ENCODE results near the gene CFHR5. TPM values are rescaled to one million over a fixed set of nuclear protein-coding genes. Genes with fewer than 3 reads are reported as not detected.
"Not testable (repeated sequence)": the region's sequence is repeated elsewhere in the genome, so short reads cannot be mapped to it uniquely, and the experiment has no call there.

Gene CFHR5
- total and polyA plus RNA-seq, 4 donors, result 3.4 to 110 (median 49.1) TPM

DNA sequence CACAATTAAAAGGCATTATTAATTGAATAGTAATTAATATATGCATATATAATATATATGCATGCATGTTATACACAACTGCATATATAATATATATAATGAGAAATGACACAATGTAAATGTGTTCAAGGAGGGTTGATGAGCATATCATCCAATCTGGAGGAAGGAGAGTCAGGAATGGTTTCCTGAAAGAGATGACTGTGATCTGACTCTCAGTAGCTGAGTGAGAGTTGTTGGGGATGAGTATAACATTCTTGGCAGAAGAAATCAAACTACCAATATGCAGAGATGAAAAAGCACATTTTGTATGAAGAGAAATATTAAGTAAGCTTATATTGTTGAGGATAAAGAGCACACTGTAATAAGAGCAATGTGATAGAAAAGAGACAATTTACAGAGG is 52.4 kb downstream of the CFHR5 start:
- Histone ChIP-seq H3K36me3 (ENCODE audit: control insufficient read depth in 4 of 4, insufficient read depth in 3 of 4, low read depth in 1 of 4, low read length in 3 of 4) (no peaks in the 10 kb centered on the region), H3K27ac (ENCODE audit: low read depth in 1 of 2, low read length in 2 of 2) (no peak overlapping the region), H3K27me3 (ENCODE audit: control insufficient read depth in 4 of 4, insufficient read depth in 4 of 4, low read length in 3 of 4) (no peaks in the 10 kb centered on the region), H3K4me3 (ENCODE audit: low read depth in 1 of 3, low read length in 3 of 3) (no peak overlapping the region), H3K9me3 (ENCODE audit: control insufficient read depth in 4 of 4, low read length in 3 of 4) (no peaks in the 10 kb centered on the region), H3K9ac (ENCODE audit: low read depth in 1 of 2, low read length in 2 of 2) (no peak overlapping the region), H3K4me1 (ENCODE audit: control insufficient read depth in 4 of 4, insufficient read depth in 4 of 4, low read length in 3 of 4) (no peaks in the 10 kb centered on the region)
- no peak for DNase-seq (ENCODE audit: low spot score)
- TF ChIP-seq RAD21 (IDR thresholded peaks at IDR 0.05) (no peak), NR2F2 (IDR thresholded peaks at IDR 0.05) (no peak), EGR1 (IDR thresholded peaks at IDR 0.05; ENCODE audit: low read depth in 2 of 2) (no peak), RXRA (IDR thresholded peaks at IDR 0.05) (no peak), CTCF (IDR thresholded peaks at IDR 0.05; ENCODE audit: low read depth, low read length, missing input control) (no peak), YY1 (IDR thresholded peaks at IDR 0.05) (no peak), TAF1 (conservative IDR thresholded peaks at IDR 0.05) (no peak), JUND (IDR thresholded peaks at IDR 0.05) (no peak), SP1 (IDR thresholded peaks at IDR 0.05) (no peak), FOXA2 (IDR thresholded peaks at IDR 0.05) (no peak), REST (IDR thresholded peaks at IDR 0.05) (no peak), GABPA (IDR thresholded peaks at IDR 0.05 in 1 of 2, conservative IDR thresholded peaks at IDR 0.05 in 1 of 2) (no peak), HNF4A (conservative IDR thresholded peaks at IDR 0.05) (no peak)
- TF ChIP-seq, protein P1, sequence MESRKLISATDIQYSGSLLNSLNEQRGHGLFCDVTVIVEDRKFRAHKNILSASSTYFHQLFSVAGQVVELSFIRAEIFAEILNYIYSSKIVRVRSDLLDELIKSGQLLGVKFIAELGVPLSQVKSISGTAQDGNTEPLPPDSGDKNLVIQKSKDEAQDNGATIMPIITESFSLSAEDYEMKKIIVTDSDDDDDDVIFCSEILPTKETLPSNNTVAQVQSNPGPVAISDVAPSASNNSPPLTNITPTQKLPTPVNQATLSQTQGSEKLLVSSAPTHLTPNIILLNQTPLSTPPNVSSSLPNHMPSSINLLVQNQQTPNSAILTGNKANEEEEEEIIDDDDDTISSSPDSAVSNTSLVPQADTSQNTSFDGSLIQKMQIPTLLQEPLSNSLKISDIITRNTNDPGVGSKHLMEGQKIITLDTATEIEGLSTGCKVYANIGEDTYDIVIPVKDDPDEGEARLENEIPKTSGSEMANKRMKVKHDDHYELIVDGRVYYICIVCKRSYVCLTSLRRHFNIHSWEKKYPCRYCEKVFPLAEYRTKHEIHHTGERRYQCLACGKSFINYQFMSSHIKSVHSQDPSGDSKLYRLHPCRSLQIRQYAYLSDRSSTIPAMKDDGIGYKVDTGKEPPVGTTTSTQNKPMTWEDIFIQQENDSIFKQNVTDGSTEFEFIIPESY (IDR thresholded peaks at IDR 0.05), result no peak
- TF ChIP-seq, protein P2, sequence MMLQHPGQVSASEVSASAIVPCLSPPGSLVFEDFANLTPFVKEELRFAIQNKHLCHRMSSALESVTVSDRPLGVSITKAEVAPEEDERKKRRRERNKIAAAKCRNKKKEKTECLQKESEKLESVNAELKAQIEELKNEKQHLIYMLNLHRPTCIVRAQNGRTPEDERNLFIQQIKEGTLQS (IDR thresholded peaks at IDR 0.05), result no peak

DNA sequence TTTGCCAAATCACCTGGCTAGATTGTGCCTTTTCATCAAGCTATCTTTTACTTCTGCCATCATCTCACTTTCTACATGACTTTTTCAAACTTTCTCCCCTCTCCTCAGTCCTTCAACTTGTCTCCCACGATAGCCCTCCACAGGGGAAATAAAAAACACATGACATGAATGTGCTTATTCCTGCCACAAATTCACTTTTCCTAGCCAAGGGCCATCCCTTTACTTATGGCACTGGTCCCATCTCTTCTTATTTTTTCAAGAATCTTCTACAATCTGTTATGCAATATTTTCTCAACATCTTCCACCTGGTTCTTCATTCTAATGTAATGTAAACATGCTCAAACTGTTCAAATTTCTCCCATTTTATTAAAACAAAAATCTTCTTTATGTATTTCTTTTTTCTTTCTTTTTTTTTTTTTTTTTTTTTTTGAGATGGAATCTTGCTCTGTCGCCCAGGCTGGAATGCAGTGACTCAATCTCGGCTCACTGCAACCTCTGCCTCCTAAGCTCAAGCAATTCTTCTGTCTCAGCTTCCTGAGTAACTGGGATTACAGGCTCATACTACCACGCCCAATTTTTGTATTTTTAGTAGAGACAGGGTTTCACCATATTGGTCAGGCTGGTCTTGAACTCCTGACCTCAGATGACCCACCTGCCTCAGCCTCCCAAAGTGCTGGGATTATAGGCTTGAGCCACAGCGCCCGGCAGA is 57.4 kb downstream of the CFHR5 start:
- not testable (repeated sequence) for H3K27ac ChIP-seq (ENCODE audit: low read depth in 1 of 2, low read length in 2 of 2); H3K9ac ChIP-seq (ENCODE audit: low read depth in 1 of 2, low read length in 2 of 2); H3K4me3 ChIP-seq (ENCODE audit: low read depth in 1 of 3, low read length in 3 of 3); H3K9me3 ChIP-seq (ENCODE audit: control insufficient read depth in 4 of 4, low read length in 3 of 4); H3K27me3 ChIP-seq (ENCODE audit: control insufficient read depth in 4 of 4, insufficient read depth in 4 of 4, low read length in 3 of 4); DNase-seq (ENCODE audit: low spot score); H3K4me1 ChIP-seq (ENCODE audit: control insufficient read depth in 4 of 4, insufficient read depth in 4 of 4, low read length in 3 of 4); H3K36me3 ChIP-seq (ENCODE audit: control insufficient read depth in 4 of 4, insufficient read depth in 3 of 4, low read depth in 1 of 4, low read length in 3 of 4)
- WGBS, result 84% methylated on average over 6 of the region's 6 CpGs
